Right hindlimb (tissue), 1 donor: ENCODE measurements around the gene CTNNA1.
"Not testable (repeated sequence)": the region's sequence is repeated elsewhere in the genome, so short reads cannot be mapped to it uniquely, and the experiment has no call there.

ENCODE experiments used
- DNase-seq: peaks from one replicate; pipeline ENCODE4 v3.0.0-alpha.2; 2018

CTNNA1 gene

DNA sequence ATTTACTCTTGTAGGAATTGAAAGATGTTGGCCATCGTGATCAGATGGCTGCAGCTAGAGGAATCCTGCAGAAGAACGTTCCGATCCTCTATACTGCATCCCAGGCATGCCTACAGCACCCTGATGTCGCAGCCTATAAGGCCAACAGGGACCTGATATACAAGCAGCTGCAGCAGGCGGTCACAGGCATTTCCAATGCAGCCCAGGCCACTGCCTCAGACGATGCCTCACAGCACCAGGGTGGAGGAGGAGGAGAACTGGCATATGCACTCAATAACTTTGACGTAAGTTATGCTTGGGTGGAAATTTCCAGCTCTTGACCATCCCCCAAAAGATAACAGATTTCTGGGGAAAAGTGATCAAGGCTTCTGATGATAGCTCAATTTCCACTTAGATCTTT, 71.3 kb downstream of the CTNNA1 start:
- DNase-seq, result no peak

DNA sequence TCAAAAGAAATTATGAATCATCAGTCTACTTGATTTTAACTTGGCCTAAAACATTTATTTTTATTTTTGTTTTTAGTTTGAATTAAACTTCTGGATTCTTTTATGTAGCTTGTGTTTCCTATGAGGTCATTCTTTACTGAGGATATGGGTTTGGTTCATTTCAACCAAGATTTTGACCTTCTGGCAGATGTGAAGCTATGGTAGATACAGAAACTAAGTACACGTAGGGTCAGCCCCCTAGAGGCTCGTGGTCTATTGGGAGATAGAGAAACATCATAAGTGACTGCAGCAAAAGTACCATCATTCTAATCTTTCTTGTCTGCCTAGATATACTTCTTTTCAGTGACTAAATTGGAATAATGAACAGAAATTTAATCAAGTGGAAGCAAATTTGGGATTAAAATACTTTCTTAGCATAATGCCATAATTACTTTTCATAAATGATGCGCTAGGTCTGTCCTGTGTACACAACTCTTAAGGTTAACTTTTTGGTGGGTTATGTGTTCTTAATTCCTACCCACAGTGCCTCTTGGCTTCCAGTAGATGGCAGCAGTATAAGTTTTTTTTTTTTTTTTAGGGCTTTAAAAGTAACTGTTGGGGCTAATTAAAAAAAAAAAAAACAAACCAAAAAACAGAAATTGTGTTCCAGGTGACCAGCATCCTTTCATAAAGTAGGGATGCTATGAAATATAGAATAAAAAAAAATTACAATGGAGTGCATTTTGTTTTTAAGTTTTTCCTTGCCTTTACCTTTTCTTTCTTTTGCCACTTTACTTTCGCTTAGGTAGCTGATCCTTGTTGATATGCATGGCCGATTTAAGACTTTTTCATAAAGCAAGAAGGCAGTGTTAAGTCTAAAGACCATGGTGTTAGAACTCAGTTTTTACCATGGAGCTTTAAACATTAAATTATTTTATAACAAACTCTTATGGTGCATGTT, 72.0 kb downstream of the CTNNA1 start:
- DNase-seq, result no peak

DNA sequence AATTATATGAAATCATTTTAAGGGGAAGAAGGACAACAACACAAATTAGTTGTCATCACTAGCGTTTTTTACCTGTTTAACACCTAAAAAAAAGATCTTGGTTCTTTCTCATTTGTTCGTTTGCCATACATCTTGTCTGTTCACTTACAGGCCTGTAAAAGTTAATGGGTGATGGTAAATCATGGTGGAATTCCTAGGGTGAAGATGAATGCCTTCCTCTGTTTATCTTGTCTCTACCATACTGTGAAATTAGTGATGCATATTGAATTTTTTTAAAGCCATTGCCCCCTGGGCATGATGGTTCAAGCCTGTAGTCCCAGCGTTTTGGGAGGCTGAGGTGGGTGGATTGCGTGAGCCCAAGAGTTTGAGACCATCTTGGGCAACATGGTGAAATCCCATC, 75.3 kb downstream of the CTNNA1 start:
- DNase-seq, result no peak

DNA sequence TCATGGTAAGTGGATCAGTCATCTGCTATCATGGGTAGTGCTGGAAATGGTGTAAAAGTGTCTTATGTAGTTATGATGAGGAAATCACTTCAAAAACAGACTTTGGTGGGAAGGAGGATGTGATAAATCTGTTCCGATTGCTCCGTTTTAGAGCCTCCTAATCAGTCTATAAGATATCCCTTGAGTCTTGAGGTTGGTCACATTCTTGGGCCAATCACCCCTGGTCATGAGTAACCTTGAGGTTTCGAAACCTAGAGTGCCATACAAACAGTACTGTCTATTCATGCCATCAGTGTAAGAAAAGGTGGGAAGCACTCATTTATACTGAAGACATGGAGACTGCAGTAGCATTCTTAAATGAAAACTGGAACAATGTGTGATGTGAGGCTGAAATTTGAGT, 76.1 kb downstream of the CTNNA1 start:
- no peak for DNase-seq

DNA sequence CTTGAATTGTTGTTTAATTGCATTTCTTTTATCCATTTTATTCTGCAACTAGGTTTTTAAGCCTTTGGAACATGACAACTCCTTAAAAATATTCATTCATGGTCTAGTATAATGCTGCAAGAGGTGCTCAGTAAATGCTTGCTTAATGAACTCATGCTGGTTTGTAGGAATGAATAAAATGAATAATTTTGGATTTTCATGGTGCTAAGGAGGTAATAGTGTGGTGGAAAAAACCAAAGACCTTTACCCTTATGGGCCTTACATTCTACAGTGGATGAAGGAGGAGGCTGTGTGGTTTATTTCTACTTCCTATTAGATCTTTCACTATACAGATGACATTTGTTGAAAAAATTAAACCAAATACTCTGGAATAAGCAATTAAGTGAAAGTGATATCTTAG, 78.5 kb downstream of the CTNNA1 start:
- no peak for DNase-seq

DNA sequence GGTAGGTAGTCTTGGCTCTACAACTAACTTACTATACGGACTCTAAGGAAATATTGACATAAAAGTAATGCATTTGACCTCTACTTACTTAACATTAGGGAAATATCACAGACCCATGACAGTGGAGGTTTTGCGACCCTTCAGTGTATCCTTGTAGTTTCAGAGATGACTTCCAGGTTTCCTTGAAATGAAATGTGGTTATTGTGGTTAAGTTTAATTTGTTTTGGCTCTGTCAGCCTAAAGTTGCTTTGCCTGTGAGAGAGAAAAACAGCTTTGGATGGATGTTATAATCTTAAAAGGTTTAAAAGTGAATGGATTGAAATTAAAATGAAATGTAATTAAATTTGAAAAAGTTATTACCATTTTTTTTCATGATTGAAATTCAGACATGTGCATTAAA, 79.0 kb downstream of the CTNNA1 start:
- no peak for DNase-seq

DNA sequence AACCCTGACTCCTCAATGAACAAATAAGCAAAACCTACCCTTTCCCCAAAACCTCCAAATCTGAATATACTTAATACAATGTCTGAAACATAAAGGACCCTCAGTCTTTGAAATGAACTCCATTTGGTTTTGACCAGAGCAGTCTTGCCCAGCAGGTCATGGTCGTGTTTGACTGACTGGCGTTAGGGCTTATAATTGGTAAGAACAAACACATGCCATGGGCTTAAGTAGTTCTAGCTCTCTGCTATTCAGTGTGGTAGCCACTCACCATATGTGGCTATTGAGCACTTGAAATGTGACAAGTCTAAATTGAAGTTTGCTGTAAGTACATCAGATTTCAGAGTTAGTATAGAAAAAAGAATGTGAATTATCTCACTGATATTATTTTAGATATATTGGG, 79.9 kb downstream of the CTNNA1 start:
- DNase-seq, result no peak

DNA sequence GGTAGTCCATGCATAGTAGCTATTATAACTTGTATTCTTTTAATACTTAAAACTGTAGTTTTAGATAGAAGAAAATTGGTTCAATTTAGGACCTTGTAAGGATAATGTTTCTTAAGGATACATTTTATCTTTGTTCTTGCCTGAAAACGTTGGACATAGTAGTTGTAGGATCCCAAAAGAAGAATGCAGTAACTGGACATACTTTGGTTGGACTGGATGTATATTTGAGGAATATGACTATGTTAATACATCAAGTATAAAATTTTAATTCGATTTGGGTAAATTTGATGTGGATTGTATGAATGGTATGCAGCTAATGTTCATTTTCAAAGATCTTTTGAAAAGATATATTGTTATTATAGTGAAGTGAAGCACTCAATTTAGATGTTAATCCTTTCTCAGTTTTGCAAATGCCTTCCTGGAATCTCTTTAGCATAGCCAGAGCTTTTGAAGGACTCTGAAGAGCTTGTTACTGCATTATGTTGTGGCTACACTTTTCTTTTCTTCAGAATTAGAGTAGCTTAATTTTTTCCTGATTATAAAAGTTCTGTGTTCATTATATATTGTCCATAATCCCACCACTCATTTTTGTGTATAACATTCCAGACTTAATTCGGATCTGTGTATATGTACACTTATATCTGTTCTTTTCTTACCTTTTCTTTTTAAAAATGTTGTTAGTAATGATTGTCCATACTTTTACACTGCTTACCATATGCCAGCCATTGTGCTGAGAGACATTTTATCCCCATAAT, 80.7 kb downstream of the CTNNA1 start:
- no peak for DNase-seq

DNA sequence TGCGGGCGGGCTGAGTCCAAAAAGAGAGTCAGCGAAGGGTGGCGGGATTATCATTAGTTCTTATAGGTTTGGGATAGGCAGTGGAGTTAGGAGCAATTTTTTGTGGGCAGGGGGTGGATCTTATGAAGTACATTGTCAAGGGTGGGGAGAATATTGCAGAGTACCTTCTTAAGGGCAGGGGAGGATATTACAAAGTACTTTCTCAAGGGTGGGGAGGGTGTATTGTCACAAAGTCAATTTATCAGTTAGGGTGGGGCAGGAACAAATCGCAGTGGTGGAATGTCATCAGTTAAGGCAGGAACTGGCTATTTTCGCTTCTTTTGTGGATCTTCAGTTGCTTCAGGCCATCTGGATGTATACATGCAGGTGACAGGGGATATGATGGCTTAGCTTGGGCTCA, 81.6 kb downstream of the CTNNA1 start:
- DNase-seq, result not testable (repeated sequence)

DNA sequence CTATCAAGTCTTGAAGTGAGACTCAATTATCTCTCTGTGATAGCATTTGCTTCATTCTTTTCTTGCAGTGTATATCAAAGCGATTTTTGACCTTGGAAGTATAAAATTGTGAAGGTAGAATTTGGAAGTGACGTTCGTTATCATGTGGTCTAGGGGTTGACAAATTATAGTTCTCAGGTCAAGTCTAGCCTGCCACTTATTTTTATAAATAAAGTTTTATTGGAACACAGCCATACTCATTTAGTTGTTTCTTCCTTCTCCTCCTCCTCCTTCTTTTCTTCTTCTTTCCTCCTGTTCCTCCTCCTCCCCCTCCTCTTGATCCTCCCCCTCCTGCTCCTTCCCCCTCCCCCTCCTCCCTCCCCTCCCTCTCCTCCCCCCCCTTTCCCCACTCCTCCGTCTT, 83.9 kb downstream of the CTNNA1 start:
- no peak for DNase-seq

DNA sequence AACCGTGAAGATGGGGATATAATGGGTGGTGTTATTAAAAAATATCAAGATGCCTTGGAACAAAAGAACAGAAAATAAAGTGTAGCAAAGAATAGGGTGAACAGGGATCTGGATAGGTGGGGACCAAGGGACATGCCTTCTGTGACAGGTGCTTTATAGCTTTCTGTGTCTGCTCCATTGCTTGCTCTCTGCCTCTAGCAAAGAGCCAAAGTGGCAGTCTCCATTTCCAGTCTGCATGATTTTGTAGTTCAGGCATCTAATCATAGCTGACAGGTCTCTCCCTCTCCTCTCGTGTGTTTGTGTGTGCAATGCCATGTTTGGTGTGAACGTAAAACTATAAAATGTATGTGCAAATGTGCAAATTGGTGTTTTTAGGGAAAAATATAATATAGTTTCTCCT, 86.9 kb downstream of the CTNNA1 start:
- no peak for DNase-seq

DNA sequence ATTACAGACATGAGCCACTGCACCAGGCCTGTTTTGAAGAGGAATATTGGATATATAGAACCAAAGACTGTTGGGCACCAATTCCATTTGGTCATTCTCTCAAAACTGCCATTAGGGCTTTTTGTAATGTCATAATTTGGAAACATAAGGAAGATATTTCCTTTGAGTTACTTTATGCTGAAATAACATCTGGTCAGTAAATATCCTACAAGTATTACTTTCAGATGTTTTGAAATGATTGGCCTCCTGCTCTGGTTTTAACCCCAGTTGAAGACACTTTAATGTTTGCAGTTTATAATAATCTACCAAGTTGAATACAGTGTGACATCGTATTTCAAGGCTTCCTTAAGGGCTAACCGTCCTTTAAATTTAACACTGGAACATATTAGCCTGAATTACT, 88.3 kb downstream of the CTNNA1 start:
- DNase-seq, result no peak

DNA sequence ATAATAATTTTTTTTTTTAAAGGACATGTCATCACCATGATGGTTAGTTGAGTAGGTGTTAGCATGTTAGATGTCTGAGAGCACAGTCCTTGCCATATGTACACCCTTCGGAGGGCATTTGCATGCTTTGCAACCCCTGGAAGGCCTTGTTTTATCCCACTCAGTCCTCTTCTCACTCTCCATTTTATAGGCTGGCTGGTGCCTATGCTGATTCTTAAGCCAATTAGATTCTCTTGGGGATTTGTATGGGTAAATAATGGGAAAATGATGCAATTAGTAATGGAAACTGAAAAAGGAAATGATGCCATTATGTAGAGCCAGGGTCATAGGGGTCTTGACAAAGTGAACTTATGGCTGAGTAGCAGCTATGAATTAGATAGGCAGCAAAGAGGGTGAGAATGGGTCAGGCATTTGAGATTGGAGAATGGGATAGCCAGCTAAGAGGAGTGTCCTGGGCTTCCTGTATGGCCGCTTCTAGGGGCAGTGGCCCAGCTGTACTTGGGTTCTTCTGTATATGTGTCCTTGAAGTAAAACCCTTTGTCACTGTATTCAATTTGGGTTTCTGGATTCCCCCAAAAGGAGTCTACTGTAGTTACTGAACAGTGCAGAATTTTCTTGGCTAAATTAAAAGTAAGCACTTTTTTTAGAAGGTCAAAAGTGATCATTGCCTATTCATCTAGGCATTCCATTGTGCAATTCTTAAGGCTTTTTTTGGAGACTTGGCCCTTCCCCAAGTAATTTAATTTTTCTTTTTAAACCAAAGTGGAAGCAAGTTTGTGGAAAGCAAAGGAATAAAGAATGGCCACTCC, 90.3 kb downstream of the CTNNA1 start:
- DNase-seq, result no peak

DNA sequence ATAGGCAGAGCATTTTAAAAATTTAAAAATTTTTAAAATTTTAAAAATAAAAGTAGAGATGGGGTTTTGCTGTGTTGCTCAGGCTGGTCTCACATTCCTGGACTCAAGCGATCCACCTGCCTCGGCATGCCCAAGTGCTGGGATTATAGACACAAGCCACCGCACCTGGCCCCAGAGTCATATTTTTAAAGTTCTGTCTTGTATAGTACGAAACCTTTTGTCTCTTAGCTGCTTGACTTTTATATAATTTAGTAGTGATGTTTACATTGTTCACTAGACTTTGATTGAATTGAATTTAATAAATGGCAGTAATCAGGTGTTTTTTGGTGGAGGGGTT, 90.9 kb downstream of the CTNNA1 start:
- no peak for DNase-seq

DNA sequence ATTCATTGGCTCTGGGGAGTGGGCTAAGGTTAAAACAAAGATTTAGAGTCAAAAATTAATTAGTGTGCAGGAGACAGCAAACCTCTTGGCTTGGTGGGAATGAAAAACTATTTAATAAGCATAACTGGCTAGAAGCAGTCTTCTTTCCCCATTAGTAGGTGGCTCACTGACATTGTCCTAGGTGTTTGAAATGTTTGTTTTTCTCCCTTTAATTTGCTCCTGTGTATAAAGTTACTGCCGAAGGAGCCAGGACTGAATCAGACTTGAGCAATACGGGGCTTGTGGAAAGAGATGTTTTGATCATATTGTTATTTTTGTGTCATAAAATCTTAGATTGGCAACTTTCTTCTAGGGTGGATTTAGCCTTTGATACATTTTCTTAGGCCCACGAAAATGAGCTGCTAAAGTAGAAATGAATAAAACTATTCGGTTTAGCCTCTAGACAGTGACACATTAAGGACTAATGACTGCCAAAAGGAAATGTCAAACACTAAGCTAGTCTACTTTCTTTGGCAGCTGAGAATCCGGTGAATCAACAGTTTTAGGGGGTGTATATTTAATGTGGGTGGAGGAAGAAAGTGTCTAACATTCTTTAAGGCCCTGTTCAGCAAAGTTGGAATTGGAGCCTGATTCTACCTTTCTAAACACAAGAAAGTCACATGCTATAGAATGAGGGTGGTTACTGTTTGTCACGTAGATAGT, 91.7 kb downstream of the CTNNA1 start:
- no peak for DNase-seq

DNA sequence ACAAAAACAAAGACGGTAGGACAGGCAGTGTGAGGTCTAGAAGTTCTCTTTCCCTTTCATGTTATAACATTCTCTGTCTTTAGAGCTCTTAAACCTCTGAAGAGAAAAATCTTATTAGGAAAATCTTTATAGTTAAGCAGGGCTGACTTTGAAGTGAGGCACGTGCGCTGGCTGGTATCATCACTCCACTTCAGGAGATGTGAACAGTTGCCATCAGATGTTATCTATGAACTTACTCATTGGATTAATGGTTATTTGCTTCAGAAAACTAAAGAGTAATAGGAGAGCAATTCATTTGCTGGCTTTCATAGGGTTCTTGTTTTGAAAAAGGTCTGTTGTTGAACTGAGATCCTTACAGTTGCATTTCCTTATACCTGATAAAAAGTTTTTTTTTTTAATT, 96.2 kb downstream of the CTNNA1 start:
- no peak for DNase-seq

DNA sequence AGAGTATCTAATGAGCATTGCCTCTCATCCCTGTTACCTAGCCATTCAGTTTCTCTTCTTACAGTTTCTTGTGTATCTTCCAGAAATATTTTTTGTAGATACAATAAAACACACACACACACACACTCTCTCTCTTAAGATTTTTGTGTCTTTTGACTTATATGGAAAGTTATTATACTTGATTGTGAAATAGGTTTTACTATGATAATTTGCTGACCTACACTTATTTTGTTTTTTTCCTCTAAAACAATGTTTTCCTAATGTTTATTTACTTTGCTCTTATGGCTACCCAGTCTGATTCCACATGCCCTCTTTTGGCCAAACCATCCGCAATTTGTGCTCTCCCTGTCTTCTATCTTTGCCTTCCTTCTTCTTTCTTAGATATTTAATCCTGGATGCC, 96.7 kb downstream of the CTNNA1 start:
- DNase-seq, result no peak

DNA sequence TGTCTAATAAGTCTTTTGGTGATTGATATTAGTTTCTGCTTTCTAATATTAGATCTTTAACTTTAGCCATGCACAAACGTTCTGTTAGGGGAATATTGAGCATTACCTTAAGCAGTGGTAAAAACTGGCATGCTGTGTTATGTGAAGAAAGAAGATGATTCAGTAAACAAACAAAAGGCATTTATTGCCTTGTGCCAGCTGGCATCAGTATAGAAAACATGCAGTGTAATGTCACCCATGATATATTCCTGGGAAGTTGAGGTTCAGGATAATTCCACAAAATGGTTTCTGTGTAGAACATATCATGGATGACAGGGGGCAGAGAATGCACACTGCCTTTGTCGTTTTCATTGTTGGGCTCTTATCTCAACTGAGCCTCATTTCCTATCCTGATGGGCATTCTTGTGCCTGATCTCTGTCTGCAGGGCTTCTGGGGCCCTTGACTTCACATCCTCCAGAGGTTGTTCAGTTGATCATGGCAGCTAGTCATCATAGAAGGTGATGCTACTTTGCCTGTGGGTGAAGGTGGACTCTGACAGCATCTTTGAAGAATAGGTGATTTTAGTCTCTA, 97.7 kb downstream of the CTNNA1 start:
- no peak for DNase-seq

DNA sequence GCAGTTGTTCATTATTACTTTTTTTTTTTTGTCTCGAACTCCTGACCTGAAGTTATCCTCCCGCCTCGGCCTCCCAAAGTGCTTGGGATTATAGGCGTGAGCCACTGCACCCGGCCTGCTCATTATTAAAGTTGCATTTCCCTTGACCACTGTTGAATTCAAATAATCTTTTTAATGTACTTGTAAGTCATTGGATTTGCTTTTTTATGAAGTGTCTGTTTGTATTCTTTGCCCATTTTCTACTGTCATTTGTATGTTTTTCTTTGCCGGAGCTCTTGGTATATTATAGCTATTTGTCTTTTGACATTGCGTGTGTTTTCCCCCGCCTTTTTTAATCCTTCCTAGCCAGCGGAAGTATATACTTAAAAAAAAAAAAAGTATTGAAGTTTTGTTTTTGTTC, 99.9 kb downstream of the CTNNA1 start:
- DNase-seq, result no peak

DNA sequence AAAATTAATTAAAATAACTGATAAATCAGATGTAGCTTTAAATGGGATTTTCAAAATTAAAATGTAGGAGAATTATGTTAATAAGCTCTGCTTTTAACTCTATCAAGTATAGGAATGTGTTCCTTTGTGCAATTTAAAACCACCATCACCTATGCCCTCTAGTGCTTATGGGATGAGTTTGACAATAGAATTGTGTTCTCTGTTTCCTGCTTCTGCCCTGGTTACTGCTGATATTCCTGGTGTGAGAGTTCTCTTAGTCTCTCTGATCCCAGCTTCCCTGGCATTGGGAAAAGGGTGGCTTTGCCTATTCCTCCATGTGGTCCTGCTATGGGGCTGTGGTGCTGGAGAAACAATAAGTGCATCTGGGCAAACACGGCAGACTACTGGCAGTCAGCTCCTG, 113.8 kb downstream of the CTNNA1 start:
- no peak for DNase-seq

DNA sequence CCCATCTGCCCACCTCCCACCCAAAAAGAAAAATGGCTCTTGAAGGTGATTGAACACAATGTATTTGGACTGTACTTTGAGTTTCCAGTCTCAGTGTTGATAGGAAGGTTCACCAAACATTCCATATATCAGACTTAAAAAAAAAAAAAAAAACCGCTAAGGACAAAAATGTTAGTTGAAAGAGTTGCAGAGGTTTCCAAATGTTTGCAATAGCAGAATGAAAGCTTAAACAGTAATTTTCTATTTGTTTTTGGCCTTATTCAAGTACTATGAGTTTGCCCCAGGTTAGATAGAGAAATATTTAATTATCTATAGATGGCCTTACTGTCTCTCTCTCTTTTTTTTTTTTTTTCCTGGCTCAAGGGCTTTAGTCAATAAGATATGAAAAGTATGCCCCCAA, 115.8 kb downstream of the CTNNA1 start:
- DNase-seq, result no peak

DNA sequence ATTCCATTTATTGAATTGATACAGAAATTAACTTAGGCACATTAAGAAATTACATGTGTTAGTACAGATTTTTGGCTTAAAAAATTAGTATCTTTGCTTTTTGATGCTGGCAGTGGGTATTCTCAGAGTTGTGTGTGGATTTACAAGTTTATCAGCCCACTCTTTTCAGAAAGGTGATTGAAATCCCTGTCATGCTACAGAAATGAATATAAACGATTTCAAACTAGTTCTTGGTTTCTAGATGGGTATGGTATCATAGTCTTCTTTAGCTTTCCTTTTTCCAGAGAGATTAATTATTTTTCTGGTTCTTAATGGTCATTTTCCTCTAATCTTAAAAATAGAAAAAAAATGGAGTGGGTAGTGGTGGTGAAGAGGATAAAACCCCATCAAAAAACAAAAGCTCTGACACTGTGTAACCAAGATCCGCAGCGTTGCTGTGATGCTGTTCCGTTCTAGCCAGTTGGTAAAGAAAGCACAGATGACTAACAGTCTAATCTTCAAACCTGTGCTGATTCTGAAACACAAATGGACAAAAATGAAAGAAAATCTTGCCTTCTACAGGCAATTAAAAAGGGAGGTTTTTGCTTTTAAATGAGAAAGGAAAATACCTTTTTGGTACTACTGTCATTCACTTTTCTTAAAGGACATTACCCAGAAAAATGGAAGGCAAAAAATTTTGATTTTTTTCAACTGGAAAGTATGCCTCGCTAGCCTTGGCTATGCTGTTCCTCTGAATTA, 116.7 kb downstream of the CTNNA1 start:
- DNase-seq, result no peak
